Measurements from ENCODE around the gene FAM186B.
"Not testable (repeated sequence)": the region's sequence is repeated elsewhere in the genome, so short reads cannot be mapped to it uniquely, and the experiment has no call there.

The FAM186B gene, protein sequence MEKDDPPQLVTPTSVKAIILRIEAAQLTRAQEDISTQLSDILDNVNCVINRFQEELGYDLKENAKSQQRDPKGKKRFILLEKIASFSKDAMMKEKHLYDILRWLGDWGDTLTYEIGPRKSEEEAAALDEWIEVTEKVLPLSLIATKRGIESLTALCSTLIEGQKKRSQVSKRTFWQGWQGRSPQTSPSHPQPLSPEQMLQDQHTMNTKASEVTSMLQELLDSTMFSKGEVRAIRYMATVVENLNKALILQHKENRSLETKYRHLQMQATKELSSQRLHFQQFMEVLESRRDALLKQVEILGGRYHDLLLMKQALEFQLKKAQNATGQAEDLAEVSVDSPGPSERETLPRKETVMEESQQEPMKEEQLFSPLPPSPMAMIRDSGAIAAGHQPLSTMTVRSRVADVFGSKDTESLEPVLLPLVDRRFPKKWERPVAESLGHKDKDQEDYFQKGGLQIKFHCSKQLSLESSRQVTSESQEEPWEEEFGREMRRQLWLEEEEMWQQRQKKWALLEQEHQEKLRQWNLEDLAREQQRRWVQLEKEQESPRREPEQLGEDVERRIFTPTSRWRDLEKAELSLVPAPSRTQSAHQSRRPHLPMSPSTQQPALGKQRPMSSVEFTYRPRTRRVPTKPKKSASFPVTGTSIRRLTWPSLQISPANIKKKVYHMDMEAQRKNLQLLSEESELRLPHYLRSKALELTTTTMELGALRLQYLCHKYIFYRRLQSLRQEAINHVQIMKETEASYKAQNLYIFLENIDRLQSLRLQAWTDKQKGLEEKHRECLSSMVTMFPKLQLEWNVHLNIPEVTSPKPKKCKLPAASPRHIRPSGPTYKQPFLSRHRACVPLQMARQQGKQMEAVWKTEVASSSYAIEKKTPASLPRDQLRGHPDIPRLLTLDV

DNA sequence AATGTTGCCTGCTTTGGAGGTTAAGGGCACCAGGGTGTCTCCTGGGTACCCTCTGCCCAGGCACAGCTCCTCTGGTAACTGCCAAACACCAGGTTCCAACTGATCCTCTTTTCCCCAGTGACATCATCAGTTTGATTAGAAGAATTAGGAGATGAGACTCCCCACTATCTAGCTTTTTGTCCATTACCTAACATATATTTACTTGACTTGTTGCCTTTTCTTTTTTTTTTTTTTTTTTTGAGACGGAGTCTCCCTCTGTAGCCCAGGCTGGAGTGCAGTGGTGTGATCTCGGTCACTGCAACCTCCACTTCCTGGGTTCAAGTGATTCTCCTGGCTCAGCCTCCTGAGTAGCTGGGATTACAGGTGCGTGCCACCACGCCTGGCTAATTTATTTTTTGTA lies at the start of gene FAM186B:
Gene FAM186B, minus strand, starts transcription at position 101 of the 400 bp plus-strand sequence. CDS start 162 bp downstream, outside the sequence.
- TF ChIP-seq GATA3, GATA2 (IDR thresholded peaks at IDR 0.05; ENCODE audit: low read depth, low read length): not testable (repeated sequence)

DNA sequence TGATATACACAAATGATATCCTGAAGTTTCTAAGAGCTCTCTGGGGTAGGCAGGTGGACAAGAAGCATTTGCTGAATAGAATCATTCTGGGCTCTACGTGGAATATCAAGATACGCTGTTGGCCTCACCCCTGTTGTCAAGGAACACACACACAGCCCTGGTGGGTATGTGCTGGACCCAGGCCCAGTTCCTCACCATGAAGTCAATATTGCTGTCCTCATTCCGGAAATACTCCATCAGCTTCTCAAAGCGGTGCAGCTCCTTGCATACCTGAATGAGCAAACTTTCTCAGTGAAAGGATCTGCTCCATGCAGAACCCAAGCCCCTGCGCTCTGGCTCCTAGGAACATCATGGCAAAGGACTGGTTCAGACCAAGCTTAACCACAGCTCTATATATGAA lies 49.3 kb upstream of the FAM186B start:
- TF ChIP-seq GATA2 (IDR thresholded peaks at IDR 0.05; ENCODE audit: low read depth, low read length) (no peak), GATA3 (IDR thresholded peaks at IDR 0.05; ENCODE audit: low read depth, low read length) (no peak)

DNA sequence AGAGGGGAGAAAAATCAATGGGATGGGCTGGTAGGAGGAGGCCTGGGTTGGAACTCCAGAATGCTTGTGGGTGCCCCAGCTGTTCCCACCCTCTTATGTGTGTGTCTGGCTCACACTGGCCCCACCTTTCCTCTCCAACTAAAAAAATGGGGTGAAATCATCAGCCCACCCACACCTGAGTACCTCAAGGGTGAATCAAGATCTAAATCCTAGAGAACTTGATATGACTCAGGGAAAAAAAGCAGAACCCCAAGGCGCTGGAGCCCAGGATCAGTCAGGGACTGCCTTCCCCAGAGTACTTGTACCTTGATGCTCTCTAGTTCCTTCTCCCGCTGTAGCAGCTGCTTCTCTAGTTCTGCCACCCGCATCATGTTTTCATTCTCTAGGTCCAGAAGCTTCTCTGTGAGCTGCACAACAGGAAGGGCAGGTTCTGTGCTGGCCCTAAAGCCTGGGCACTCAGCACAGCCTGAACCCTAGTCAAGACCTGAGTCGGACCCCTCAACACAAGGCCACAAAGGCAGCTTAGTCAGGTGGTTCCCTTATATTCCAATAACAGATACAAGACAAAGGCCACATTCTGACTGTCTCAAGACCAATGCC lies 47.6 kb upstream of the FAM186B start:
- TF ChIP-seq GATA2 (IDR thresholded peaks at IDR 0.05; ENCODE audit: low read depth, low read length) (no peak), GATA3 (IDR thresholded peaks at IDR 0.05; ENCODE audit: low read depth, low read length) (no peak)

DNA sequence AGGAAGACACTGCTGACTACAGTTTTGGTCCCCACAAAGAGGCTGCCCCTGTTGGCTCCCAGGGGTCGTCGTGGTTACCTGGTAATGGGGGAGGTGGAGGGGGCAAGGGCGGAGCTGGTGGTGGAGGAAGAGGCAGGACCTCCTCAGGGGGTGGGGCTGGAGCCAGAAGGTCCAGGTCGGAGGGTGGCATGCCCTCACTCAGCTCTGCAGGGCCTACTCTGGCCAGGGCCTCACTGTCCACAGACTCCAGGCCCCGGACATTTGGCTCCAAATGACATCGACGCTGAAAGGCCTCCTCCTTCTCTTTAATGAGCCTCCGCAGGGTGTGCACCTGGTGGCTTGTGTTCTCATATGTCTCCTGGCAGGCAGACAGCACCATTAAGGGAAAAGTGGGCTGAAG lies 46.4 kb upstream of the FAM186B start:
- TF ChIP-seq GATA2 (IDR thresholded peaks at IDR 0.05; ENCODE audit: low read depth, low read length), result no peak

DNA sequence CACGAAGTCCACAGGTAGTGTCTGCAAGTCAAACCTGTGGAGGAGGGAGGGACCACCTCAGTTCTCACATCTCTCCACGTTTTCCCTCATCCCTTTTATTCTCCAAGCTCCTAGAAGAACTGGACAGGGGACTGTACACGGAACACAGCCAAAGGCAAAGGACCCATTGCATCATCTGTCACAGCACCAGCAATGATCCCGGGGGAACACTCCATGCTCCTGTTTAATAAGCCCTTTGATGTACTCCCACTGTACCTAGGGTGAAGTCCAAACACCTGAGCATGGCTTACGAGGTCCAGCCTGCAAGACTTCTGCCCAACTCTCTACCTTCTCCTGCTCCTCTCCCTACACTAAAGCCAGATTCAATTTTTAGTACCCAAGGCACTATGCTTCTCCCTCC lies 44.5 kb upstream of the FAM186B start:
- no peak for TF ChIP-seq GATA3 (IDR thresholded peaks at IDR 0.05; ENCODE audit: low read depth, low read length)
- TF ChIP-seq GATA2 (IDR thresholded peaks at IDR 0.05; ENCODE audit: low read depth, low read length), result no peak

DNA sequence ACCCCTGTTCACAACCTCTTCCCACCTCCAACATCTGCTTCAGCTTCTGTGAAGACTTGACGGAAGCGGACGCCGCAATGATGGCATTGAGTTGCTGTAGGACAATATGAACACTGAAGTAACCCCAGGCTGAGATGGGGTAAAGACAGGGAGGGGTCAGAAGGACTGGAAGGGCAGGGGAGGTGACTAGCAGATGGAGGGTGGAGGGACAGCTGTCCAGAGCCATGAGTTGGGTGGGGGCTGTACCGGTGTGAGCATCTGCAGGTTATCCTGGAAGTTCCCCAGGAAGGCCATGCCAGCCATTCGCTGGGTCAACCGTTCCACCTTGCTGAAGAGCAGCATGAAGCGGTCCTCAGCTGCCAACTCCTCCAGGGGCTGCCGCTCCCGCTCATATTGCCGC lies 44.0 kb upstream of the FAM186B start:
- TF ChIP-seq GATA3 (IDR thresholded peaks at IDR 0.05; ENCODE audit: low read depth, low read length), result no peak
- no peak for TF ChIP-seq GATA2 (IDR thresholded peaks at IDR 0.05; ENCODE audit: low read depth, low read length)

DNA sequence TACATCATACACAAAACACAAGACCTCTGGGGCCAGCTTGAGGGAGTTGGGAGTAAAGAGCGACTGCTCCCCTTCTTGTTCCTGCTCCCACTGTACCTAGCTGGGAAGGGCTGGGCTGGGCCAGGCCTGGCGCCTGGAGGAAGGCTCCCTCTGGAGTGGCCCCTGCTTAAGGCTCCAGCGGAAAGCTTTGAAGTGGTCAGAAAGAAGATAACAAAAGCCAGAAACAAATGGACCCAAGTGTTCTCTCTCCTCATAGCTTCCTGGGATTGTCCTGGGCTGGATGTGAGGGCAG lies 43.2 kb upstream of the FAM186B start:
- TF ChIP-seq GATA2 (IDR thresholded peaks at IDR 0.05; ENCODE audit: low read depth, low read length) (no peak), GATA3 (IDR thresholded peaks at IDR 0.05; ENCODE audit: low read depth, low read length) (no peak)

DNA sequence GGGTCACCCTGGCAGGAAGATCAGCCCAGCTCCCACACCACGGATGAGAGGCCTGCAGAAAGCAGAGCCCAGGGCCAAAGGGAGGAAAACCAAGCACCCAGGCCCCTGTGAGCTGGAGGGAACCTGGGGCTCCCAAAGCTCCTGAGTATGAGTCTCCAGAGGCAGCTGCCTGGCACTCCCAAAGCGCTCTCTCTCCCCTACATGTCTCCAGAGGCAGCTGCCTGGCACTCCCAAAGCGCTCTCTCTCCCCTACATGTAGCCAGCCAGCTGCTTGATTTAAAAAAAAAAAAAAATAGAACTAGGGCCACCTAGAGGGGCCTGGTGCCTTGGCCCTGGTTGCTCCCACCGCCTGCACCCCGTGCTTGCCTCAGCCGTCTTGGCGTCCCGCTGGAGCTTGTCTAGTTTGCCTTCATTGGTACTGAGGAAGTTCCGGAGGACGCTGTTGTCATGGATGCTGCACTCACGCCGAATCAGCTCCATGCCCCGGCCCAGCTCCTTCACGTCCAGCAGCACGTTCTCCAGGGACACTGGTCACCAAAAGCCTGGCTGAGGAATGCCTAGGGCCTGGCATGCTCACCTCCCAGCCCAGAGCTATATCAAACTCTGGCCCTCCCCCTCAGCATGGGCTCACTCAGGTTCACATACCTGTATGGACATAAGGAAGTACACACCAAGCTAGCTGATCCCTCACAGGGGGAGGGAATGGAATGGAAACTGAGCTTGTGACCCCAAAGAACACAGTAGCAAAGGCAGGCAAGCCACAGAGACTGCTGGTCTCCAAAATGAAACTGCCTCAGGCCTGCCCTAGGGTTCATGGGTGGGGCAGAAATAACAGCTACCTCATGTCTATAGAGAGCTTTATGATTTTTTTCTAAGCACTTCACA lies 42.6 kb upstream of the FAM186B start:
- no peak for TF ChIP-seq GATA3 (IDR thresholded peaks at IDR 0.05; ENCODE audit: low read depth, low read length)
- no peak for TF ChIP-seq GATA2 (IDR thresholded peaks at IDR 0.05; ENCODE audit: low read depth, low read length)

DNA sequence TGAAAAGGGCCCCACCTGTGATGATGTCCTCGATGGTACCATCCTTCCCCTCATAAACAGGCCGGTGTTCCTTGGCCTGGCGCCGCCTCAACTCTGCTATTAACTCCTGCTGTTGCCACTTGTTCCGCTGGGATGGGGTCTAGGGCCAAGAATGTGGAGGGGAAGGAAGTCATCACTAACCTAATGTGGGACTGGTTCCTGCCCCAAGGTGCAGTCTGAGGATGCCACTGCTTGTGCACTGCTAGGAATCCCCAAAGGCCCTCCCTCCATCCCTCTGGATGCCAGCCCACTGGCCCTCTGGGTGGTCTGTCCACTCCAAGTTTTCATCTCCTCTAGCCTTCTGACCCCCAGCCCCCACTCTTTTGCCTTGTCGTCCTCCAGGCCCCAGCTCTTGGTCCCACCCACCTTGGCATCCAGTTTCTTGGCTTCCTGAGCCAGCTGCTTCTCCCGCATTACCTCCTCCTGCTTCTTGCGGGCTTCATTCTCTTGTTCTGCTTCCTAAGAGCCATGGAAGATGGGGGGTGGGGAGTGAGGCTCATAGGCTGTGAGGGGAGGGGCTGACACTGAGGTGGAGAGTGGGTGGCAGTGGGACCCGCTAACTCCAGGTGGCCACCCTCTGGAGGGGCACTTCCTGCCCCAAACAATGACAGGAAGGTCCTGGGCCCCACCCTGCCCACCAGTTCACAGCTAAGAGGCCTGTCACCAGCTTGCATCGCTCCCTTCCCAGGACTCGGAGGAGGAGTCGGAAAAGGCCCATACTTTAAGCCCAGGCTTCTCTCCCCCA lies 41.6 kb upstream of the FAM186B start:
- TF ChIP-seq GATA3 (IDR thresholded peaks at IDR 0.05; ENCODE audit: low read depth, low read length), result no peak
- no peak for TF ChIP-seq GATA2 (IDR thresholded peaks at IDR 0.05; ENCODE audit: low read depth, low read length)

DNA sequence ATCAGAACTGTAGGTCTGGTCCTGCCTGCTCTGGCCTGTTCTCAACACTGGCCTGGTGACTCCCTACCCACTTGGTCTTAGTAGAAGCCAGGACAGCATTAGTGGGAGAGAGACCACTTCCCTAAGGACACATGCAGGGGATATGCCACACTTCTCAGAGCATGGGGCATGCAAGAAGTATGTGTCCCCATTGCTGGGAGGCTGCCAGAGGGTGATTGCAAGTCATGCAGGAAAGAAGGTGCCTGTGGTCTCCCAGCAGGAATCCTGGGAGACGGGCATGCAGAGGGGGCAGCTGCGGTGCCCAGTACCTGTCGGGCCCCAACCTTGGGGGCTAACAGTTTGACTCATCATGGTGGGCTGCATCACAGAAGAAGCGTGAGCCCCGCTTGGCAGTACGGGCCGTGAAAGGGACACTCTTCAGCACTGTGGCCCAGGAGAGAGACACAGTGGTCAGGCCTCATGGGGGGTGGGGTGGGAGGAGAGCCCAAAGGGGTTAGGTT lies 40.9 kb upstream of the FAM186B start:
- TF ChIP-seq GATA3 (IDR thresholded peaks at IDR 0.05; ENCODE audit: low read depth, low read length) (no peak), GATA2 (IDR thresholded peaks at IDR 0.05; ENCODE audit: low read depth, low read length) (no peak)

DNA sequence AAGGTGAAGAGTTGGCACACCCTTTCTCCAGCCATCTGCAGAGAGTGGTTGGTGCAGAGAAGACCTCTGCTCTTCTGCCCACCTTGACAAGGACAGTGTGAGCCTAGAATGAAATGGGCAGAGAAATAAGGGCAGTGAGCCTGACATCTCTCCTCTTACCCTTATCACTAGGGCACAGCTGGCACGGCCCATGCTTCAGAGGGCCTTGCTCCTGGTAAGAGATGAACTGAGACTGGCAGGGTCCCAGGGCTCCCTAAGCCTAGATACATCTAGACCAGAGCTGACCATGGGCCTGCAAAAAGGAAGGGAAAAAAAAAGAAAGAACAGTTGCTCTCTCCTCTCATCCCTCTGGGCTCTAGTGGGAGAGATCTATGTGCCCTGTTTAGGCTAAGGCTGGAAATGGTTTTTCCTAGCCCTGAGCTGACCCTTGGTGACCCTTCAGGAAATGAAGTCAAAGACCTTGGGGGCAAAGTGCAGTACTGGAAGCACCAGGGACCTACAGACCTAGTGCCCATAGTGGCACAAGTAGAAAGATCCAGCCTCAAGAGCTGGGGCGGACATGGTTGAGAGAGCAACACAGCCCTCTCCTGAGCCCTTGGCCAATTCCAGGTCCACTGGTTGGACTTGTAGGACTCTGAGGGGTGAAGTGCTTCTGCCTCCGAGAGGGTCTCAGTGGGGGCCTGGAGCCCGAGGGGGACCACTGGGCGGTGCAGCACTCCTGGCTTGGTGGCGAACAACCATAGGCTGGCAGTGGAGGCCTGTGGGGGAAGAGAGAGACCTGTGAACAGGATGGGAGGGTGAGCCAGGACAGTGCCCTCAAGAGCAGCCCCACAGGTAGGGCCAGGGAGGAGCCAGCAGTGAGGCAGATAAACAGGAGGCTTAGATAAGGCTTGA lies 40.0 kb upstream of the FAM186B start:
- TF ChIP-seq GATA2 (IDR thresholded peaks at IDR 0.05; ENCODE audit: low read depth, low read length) (no peak), GATA3 (IDR thresholded peaks at IDR 0.05; ENCODE audit: low read depth, low read length) (no peak)

DNA sequence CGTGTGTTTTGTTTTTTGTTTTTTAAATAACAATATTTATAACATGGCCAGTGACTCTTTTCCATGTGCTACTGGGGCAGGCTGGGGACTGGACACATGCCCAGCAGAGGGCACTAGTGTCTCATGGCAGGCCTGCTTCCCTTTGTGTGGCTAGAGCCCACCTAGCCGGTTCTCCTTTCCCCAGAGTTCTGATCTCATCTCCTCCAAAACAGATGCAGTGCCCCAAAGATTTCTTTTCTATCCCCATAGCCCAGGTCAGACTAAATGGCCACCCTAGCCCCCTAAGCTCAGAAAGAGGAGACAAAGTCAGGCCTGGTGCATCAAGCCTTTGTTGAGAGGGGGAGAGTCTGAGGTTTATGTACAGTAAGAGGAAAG lies 39.2 kb upstream of the FAM186B start:
- TF ChIP-seq GATA3 (IDR thresholded peaks at IDR 0.05; ENCODE audit: low read depth, low read length) (no peak), GATA2 (IDR thresholded peaks at IDR 0.05; ENCODE audit: low read depth, low read length) (no peak)

Measured in SH-SY5Y (cell line).